GM12878 (cell line): ENCODE measurements around the gene GCK. TPM values are rescaled to one million over a fixed set of nuclear protein-coding genes. Genes with fewer than 3 reads are reported as not detected.

Experiments used
- ATAC-seq: fragments of 200-7000 bp; cut with Tn5 transposase; 3 replicates; pipeline ENCODE4 v1.9.1; 2020; ENCODE audit warnings: mild to moderate bottlenecking, moderate library complexity
- BruUV-seq: library from RNA; stranded (reverse); fragments of 400-500 nt; replicated peaks from 2 replicates; lab custom pipeline; 2021; lab: Mats Ljungman, UMichigan
- CTCF ChIA-PET: fragments of 300-600 bp; sonication (Branson Sonifier 250); formaldehyde crosslinking; extraction: SDS; loops from one replicate; lab custom pipeline; 2021; ENCODE audit warnings: inconsistent platforms; lab: Yijun Ruan, JAX
- POLR2A ChIA-PET: fragments of 350-600 bp; formaldehyde crosslinking; extraction: SDS; loops from one replicate; lab custom pipeline; 2021; ENCODE audit warnings: inconsistent platforms; lab: Charles Lee
- RAD21 ChIA-PET: fragments of 300-600 bp; sonication (Branson Sonifier 250); formaldehyde crosslinking; loops from one replicate; lab custom pipeline; 2023; ENCODE audit warnings: antibody characterized with exemption; ENCODE audit not compliant: unreplicated experiment; lab: Charles Lee
- SMC1A ChIA-PET: fragments of 300-600 bp; sonication (Branson Sonifier 250); formaldehyde crosslinking; loops from one replicate; lab custom pipeline; 2023; ENCODE audit not compliant: unreplicated experiment, uncharacterized antibody; lab: Charles Lee
- DNase-seq: peaks from one replicate; pipeline ENCODE4 v3.0.0-alpha.2; 2011; ENCODE audit warnings: low read depth, low spot score
- FAIRE-seq: peaks from 3 replicates; lab custom pipeline; 2011; peaks lifted over from hg19 to GRCh38; lab: Jason Lieb, UNC
- H2AFZ ChIP-seq: 2 replicates; pipeline ENCODE4 v1.6.0; 2011; ENCODE audit warnings: low read depth, low read length, control low read depth; ENCODE audit not compliant: control insufficient read depth
- H3K27ac ChIP-seq: 2 replicates; pipeline ENCODE4 v1.5.1; 2011; ENCODE audit warnings: control low read depth; ENCODE audit not compliant: control insufficient read depth, insufficient read depth
- H3K27me3 ChIP-seq, 2 experiments: replicated peaks in 1 of 2; 2 replicates each; pipeline versions ENCODE4 v1.6.0 to v1.6.1; 2011; ENCODE audit warnings: low read length in 1 of 2; ENCODE audit not compliant: control insufficient read depth in 2 of 2, insufficient read depth in 2 of 2
- H3K36me3 ChIP-seq, 2 experiments: 2 replicates each; pipeline ENCODE4 v1.5.1; 2011; ENCODE audit warnings: low read length in 1 of 2; ENCODE audit not compliant: control insufficient read depth in 2 of 2, insufficient read depth in 2 of 2
- H3K4me1 ChIP-seq: 2 replicates; pipeline ENCODE4 v1.6.1; 2011; ENCODE audit warnings: mild to moderate bottlenecking, low read length, moderate library complexity, mixed read lengths; ENCODE audit not compliant: control insufficient read depth, insufficient read depth
- H3K4me2 ChIP-seq: 2 replicates; pipeline ENCODE4 v1.6.0; 2011; ENCODE audit warnings: control low read depth; ENCODE audit not compliant: control insufficient read depth, insufficient read depth
- H3K4me3 ChIP-seq: fragments of 200-600 bp; sonication (generic); 2 replicates; pipeline ENCODE4 v1.5.1; 2016
- H3K79me2 ChIP-seq: 2 replicates; pipeline ENCODE4 v1.6.0; 2011; ENCODE audit warnings: low read length; ENCODE audit not compliant: control insufficient read depth, insufficient read depth
- H3K9ac ChIP-seq: 2 replicates; pipeline ENCODE4 v1.8.0; 2011; ENCODE audit warnings: low read length, control low read depth, mixed read lengths; ENCODE audit not compliant: control insufficient read depth, insufficient read depth
- H3K9me3 ChIP-seq: replicated peaks from 3 replicates; pipeline ENCODE4 v1.5.1; 2011; ENCODE audit warnings: mild to moderate bottlenecking, low read length; ENCODE audit not compliant: control insufficient read depth, insufficient read depth
- H4K20me1 ChIP-seq: 2 replicates; pipeline ENCODE4 v1.6.0; 2011; ENCODE audit not compliant: control insufficient read depth, insufficient read depth
- CHD2 ChIP-seq: IDR thresholded peaks from 2 replicates; pipeline ENCODE4 v1.6.1; 2011; ENCODE audit warnings: low read depth, low read length, improper control_type of control experiment, borderline replicate concordance
- ETV6 ChIP-seq, 2 experiments: fragments of 450-650 bp in 1 of 2; IDR thresholded peaks in 1 of 2; conservative IDR thresholded peaks in 1 of 2; 2 replicates each; pipeline ENCODE4 v1.6.1; 2014; ENCODE audit warnings: antibody characterized with exemption in 1 of 2, borderline replicate concordance in 1 of 2, low read depth in 1 of 2, mild to moderate bottlenecking in 1 of 2, moderate library complexity in 1 of 2
- EZH2 ChIP-seq: IDR thresholded peaks from 2 replicates; pipeline ENCODE4 v1.6.1; 2012; ENCODE audit warnings: low read depth, mild to moderate bottlenecking, control low read depth, inconsistent platforms, low read length, borderline replicate concordance; ENCODE audit not compliant: control insufficient read depth
- FOXM1 ChIP-seq: IDR thresholded peaks from 2 replicates; pipeline ENCODE4 v1.6.1; 2012; ENCODE audit warnings: low read depth, mild to moderate bottlenecking, inconsistent platforms, low read length, moderate library complexity
- IRF5 ChIP-seq: fragments of 450-650 bp; IDR thresholded peaks from 2 replicates; pipeline ENCODE4 v1.6.1; 2017; ENCODE audit warnings: borderline replicate concordance
- MTA3 ChIP-seq: IDR thresholded peaks from 2 replicates; pipeline ENCODE4 v1.6.1; 2012; ENCODE audit warnings: low read length, inconsistent platforms, borderline replicate concordance
- SPI1 ChIP-seq: IDR thresholded peaks from 2 replicates; pipeline ENCODE4 v1.6.1; 2011; ENCODE audit warnings: low read depth, mild to moderate bottlenecking, low read length, moderate library complexity, borderline replicate concordance; ENCODE audit not compliant: insufficient read depth
- TBL1XR1 ChIP-seq: IDR thresholded peaks from 2 replicates; pipeline ENCODE4 v1.6.1; 2012; ENCODE audit warnings: low read depth, low read length, improper control_type of control experiment
- YBX1 ChIP-seq: fragments of 450-650 bp; IDR thresholded peaks from 2 replicates; pipeline ENCODE4 v1.6.1; 2016; ENCODE audit warnings: antibody characterized with exemption
- YY1 ChIP-seq: IDR thresholded peaks from 2 replicates; pipeline ENCODE4 v1.6.1; 2011; ENCODE audit warnings: low read depth, mild to moderate bottlenecking, low read length
- ZNF24 ChIP-seq: fragments of 450-650 bp; IDR thresholded peaks from 2 replicates; pipeline ENCODE4 v1.6.1; 2017; ENCODE audit warnings: antibody characterized with exemption, mild to moderate bottlenecking
- WGBS: methylation state at CpG from one replicate; pipeline ENCODE4 v1.1.6; 2016; ENCODE audit warnings: low lambda C conversion rate; ENCODE audit not compliant: insufficient replicate concordance, insufficient coverage; ENCODE audit errors: missing lambda C conversion rate; 5-methylcytosine and 5-hydroxymethylcytosine counted together
- in situ Hi-C: fragments of 300-500 bp; cut with MboI; formaldehyde crosslinking; loops from 9 replicates; pipeline ENCODE4 v1.14.3; 2018; ENCODE audit warnings: mixed read lengths
- intact Hi-C: fragments of 100-400 bp; cut with micrococcal nuclease; formaldehyde crosslinking; loops from one replicate; pipeline ENCODE4 v1.14.2; 2022; ENCODE audit not compliant: unreplicated experiment
- polyA plus RNA-seq, 11 experiments: library from polyadenylated mRNA; depleted of rRNA in 4 of 11; unstranded in 6 of 11; stranded (reverse) in 5 of 11; fragments of >200 nt; fragmentation: Nextera tagmentation in 4 of 11; fragmentation: Illumina TruSeq in 1 of 11; extraction: Ambion mirVana in 4 of 11; extraction: Trizol in 1 of 11; gene quantifications; 1 replicate in 1 of 11; 2 replicates in 10 of 11; pipeline versions ENCODE4 v1.2.1 to v1.2.3, GENCODE V29; 2011 to 2016; ENCODE audit warnings: inconsistent platforms in 2 of 11, missing spikeins in 2 of 11, low read depth in 1 of 11
- total RNA-seq, 4 experiments: library from RNA; depleted of rRNA in 3 of 4; stranded (reverse); fragments of >200 nt in 3 of 4; fragmentation: Illumina TruSeq in 1 of 4; extraction: Trizol in 1 of 4; gene quantifications; 2 replicates each; pipeline versions ENCODE4 v1.2.1 to v1.2.3, GENCODE V29; 2013 to 2021

Gene GCK
- total and polyA plus RNA-seq, 10 of the 15 experiments (the other 5 are each of a cell fraction or from before 2014, with no cell fraction given), result 0.06 to 0.16 TPM; not detected in 8

DNA sequence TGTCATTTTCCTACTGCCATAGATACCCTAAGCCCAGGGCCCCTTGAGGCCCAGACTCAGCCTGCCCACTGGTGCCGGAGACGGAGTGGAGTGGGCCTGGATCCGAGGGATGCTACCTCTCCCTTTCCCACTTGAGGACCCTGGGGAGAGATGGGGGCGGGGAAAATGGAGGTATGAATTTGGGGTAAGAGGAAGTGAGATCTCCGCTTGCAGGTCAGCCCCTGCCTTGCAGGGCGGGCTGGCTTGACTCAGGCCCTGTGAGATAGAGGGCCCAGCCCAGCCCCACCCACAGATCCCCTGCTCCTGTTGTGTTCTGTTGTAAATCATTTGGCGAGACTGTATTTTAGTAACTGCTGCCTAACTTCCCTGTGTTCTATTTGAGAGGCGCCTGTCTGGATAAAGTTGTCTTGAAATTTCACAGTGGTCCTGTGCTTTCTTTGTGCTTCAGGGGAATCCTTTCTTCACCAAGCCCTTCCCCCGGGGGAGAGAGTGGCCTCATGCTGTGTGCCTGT, 24.7 kb upstream of the GCK start:
- peaks cover 19 to 20% of the 10 kb centered on the region in 2 experiments for H3K36me3 ChIP-seq
- POLR2A ChIA-PET, result no interaction called here
- no peak overlapping the region for H3K9ac ChIP-seq
- WGBS, result 40% methylated on average over 9 of the region's 9 CpGs
- CTCF ChIA-PET, result interaction anchor here (1.2 to 1.4 kb wide), 3 partner anchors 9 to 24 kb away, joined by 3 to 5 read pairs (median 5); no protein-coding TSS in a partner anchor
- no peak overlapping the region for H2AFZ ChIP-seq
- SMC1A ChIA-PET, result no interaction called here
- BruUV-seq, result no TSS peak
- H3K4me3 ChIP-seq, result no peak overlapping the region
- intact Hi-C loops, result no loop called here
- DNase-seq (no peak), ATAC-seq (peak; percentile 59), FAIRE-seq (no peak)
- H3K4me2 ChIP-seq, result no peak overlapping the region
- no peaks in the 10 kb centered on the region for H3K79me2 ChIP-seq
- in situ Hi-C loops, result no loop called here
- no peaks in the 10 kb centered on the region for H3K9me3 ChIP-seq
- peak; percentile 31; the same call in 1 of the 2 replicates for TF ChIP-seq MTA3
- TF ChIP-seq ETV6 (conservative IDR thresholded peaks at IDR 0.05 in 1 of 2, IDR thresholded peaks at IDR 0.05 in 1 of 2; ENCODE audit: borderline replicate concordance in 1 of 2, low read depth in 1 of 2), result no peak
- TF ChIP-seq SPI1, result peak; percentile 66; the same call in 1 of the 2 replicates
- no peak for TF ChIP-seq IRF5
- 0 out of 2 replicates have a peak, but pooled peaks have one; percentile 13 for TF ChIP-seq YY1
- no peak for TF ChIP-seq FOXM1
- no peak for TF ChIP-seq EZH2
- no peak for TF ChIP-seq ZNF24
- TF ChIP-seq CHD2, result no peak
- no peak for TF ChIP-seq YBX1
- TF ChIP-seq TBL1XR1, result no peak
- no peaks in the 10 kb centered on the region; the same call in 1 of the 2 replicates for H4K20me1 ChIP-seq
- no peak overlapping the region for H3K27ac ChIP-seq
- H3K4me1 ChIP-seq, result peaks cover 7% of the 10 kb centered on the region
- H3K27me3 ChIP-seq, result no peaks in the 10 kb centered on the region
- RAD21 ChIA-PET, result interaction anchor here (1.0 kb wide), 1 partner anchor 194 kb away, joined by 4 read pairs; no protein-coding TSS in a partner anchor
